ENCODE measurements around the gene PLEKHG4.

The PLEKHG4 gene

DNA sequence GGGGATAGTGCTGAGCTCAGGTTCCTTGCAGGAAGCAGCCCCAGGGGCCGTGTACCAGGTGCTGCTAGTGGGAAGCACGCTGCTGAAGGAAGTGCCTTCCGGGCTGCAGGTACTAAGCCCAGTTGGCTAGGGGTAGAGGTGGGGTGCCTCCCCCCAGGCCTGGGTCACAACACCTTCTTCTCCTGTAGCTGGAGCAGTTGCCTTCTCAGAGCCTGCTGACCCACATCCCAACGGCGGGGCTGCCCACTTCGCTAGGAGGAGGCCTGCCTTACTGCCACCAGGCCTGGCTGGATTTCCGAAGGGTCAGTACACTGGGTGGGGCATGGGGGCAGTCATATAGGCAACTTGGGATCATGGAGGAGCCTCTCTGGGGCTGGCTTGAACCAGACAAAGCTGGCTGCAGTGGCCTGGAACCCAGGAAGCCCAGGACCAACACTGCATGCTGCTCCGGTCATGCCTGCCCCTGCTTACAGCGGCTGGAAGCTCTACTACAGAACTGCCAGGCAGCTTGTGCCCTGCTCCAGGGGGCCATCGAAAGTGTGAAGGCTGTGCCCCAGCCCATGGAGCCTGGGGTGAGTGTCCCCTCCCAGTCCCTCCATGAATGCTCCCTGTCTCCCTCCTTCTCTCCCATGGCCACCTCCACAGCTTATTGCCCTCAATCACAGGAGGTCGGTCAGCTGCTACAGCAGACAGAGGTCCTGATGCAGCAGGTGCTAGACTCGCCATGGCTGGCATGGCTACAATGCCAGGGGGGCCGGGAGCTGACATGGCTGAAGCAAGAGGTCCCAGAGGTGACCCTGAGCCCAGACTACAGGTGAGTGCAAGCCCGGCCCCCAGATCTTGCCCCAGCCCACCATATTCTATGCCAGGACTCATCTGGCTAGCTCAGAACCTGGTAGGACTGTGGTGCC lies 2.5 kb downstream of the PLEKHG4 start:
- TF ChIP-seq POLR2A (IDR thresholded peaks at IDR 0.05; ENCODE audit: low read length), result no peak
- TF ChIP-seq GATA1 (IDR thresholded peaks at IDR 0.05; ENCODE audit: low read depth, low read length), result no peak
- DNase-seq, result no peak

DNA sequence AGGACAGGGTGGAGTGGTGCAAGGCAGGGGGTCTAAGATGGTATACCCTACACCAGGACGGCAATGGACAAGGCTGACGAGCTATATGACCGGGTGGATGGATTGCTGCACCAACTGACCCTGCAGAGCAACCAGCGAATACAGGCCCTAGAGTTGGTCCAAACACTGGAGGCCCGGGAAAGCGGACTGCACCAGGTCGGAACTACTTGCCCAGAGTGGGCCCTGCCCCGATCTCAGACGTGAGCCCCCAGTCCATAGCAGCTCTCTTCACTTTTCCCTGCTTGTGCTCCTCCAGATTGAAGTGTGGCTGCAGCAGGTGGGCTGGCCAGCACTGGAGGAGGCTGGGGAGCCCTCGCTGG lies 3.1 kb downstream of the PLEKHG4 start:
- DNase-seq, result no peak
- no peak for TF ChIP-seq POLR2A (IDR thresholded peaks at IDR 0.05; ENCODE audit: low read length)
- TF ChIP-seq GATA1 (IDR thresholded peaks at IDR 0.05; ENCODE audit: low read depth, low read length), result no peak

DNA sequence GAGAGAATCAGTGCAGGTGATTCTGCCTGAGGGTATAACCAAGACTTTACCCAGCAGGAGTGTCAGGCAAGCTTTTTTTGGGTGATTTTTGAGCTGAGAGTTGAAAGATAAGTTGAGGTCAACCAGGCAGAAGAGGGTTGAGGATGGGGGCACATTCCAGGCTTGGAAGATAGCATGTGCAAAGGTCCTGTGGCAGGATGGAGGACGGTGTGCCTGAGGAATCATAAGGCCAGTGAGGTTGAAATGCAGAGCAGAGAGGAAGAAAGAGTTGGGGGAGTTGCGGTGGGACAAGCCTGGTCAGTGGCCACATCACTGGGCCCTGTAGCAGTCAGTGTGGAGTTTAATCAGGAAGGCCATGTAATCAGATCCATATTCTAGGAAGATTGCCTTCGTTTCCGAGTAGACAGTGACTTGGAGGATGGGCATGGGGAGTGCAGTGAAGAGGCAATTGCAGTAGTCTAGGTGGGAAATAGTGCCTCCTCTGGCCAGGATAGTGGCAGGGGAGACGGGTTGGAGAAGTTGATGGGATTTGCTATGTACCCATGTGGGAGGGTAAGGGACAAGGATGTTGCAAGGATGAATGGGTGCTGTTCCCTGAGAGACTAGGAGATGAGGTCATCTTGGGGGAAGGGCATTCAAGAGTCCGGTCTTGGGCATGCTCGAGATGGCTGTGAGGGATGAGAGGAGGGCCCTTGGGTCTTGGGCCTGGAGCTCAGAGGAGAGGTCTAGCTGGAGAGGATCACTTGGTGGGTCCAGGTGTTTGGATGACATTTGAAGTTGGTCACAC lies 3.9 kb downstream of the PLEKHG4 start:
- DNase-seq, result no peak
- no peak for TF ChIP-seq POLR2A (IDR thresholded peaks at IDR 0.05; ENCODE audit: low read length)
- TF ChIP-seq GATA1 (IDR thresholded peaks at IDR 0.05; ENCODE audit: low read depth, low read length), result no peak

DNA sequence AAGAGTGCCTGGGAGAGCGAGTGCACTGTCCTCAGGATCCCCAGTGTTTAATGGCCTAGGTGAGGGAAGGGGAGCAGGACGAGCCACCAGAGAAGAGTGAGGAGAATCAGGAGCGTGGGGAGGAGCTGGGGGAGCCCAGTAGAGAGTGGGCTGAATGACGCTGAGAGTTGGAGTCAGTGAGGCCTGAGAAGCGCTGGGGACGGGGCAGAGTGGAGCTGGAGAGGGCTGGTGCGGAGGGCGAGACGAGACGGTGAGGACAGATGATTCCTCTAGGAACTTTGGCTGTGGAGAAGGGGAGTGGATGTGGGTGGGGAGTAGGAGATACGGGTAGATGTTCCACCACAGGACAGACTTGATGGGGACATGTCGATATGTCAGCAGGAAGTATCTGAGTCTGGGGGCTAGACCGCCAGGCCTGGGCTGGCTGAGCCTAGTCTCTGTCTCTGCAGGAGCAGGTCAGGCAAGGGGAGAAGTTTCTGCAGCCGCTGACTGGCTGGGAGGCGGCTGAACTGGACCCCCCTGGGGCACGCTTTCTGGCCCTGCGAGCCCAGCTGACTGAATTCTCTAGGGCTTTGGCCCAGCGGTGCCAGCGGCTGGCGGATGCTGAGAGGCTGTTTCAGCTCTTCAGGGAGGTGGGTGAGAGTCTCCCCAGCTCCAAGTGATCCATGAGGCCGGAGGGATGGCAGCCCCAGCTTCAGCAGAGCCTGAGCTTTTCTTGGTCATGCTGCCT lies 4.7 kb downstream of the PLEKHG4 start:
- DNase-seq, result no peak
- TF ChIP-seq POLR2A (IDR thresholded peaks at IDR 0.05; ENCODE audit: low read length) (no peak), GATA1 (IDR thresholded peaks at IDR 0.05; ENCODE audit: low read depth, low read length) (no peak)

DNA sequence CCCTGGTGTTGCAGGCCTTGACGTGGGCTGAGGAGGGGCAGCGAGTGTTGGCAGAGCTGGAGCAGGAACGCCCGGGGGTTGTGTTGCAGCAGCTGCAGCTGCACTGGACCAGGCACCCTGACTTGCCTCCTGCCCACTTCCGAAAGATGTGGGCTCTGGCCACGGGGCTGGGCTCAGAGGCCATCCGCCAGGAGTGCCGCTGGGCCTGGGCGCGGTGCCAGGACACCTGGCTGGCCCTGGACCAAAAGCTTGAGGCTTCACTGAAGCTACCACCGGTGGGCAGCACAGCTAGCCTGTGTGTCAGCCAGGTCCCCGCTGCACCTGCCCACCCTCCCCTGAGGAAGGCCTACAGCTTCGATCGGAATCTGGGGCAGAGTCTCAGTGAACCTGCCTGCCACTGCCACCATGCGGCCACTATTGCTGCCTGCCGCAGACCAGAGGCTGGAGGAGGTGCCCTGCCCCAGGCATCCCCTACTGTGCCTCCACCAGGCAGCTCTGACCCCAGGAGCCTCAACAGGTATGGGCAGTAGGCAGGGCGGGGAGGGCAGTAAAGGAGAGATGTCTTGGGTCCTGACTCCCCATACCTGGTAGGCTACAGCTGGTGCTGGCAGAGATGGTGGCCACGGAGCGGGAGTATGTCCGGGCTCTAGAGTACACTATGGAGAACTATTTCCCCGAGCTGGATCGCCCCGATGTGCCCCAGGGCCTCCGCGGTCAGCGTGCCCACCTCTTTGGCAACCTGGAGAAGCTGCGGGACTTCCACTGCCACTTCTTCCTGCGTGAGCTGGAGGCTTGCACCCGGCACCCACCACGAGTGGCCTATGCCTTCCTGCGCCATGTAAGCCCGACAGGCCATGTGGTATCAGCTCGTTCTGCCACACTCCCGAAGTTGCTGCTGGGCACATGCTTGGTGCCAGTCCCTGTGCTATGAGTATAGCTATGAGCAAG lies 5.6 kb downstream of the PLEKHG4 start:
- TF ChIP-seq POLR2A (IDR thresholded peaks at IDR 0.05; ENCODE audit: low read length), result no peak
- no peak for TF ChIP-seq GATA1 (IDR thresholded peaks at IDR 0.05; ENCODE audit: low read depth, low read length)
- peak in 1 of 2 experiments; percentile 43 for DNase-seq

DNA sequence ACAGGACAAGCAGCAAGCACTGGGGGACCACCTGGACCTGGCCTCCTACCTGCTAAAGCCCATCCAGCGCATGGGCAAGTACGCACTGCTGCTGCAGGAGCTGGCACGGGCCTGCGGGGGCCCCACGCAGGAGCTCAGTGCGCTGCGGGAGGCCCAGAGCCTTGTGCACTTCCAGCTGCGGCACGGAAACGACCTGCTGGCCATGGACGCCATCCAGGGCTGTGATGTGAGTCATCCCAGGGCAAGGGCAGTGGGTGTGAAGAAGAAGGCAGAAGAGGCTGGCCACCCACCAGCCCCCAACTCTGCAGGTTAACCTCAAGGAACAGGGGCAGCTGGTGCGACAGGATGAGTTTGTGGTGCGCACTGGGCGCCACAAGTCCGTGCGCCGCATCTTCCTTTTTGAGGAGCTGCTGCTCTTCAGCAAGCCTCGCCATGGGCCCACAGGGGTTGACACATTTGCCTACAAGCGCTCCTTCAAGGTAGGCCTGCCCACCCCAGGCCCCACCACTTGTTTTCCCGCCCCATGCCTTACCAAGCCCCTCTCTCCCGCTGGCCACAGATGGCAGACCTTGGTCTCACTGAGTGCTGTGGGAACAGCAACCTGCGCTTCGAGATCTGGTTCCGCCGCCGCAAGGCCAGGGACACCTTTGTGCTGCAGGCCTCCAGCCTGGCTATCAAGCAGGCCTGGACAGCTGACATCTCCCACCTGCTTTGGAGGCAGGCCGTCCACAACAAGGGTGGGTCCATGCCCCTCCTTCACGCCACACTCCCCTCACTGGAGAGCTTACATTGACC lies 7.3 kb downstream of the PLEKHG4 start:
- no peak for TF ChIP-seq GATA1 (IDR thresholded peaks at IDR 0.05; ENCODE audit: low read depth, low read length)
- TF ChIP-seq POLR2A (IDR thresholded peaks at IDR 0.05; ENCODE audit: low read length), result no peak
- DNase-seq, result no peak

DNA sequence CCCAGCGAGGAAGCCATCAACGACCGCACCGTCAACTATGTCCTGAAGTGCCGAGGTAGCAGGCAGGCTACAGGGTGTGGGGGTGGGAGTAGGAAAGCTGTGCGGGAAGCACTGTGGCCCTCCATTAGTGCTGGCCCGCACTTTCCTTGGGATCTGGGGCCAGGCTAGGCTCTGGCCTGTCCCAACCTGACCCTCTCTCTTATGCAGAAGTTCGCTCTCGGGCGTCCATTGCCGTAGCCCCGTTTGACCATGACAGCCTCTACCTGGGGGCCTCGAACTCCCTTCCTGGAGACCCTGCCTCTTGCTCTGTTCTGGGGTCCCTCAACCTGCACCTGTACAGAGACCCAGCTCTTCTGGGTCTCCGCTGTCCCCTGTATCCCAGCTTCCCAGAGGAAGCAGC lies 8.6 kb downstream of the PLEKHG4 start:
- TF ChIP-seq GATA1 (IDR thresholded peaks at IDR 0.05; ENCODE audit: low read depth, low read length) (no peak), POLR2A (IDR thresholded peaks at IDR 0.05; ENCODE audit: low read length) (no peak)
- DNase-seq, result no peak

DNA sequence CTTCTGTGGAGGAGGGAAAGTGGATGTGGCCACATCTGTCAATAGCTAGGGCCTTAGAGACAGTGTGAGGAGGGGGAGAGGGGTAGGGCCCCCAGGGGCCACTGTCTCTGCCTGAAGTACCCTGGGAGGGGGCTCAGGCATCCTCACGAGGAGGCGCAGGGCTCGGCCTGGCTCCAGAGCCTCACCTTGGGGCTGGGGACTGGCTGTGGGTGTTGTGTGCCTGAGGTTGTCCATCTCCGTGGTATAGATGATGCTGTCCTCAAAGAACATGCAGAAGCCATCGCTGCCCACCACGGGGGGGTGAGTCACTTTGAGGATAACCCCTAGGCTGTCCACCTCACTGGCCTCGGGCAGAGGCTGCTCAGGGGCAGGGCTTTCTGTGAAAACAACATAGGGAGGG lies 12.1 kb downstream of the PLEKHG4 start:
- no peak for TF ChIP-seq GATA1 (IDR thresholded peaks at IDR 0.05; ENCODE audit: low read depth, low read length)
- no peak for TF ChIP-seq POLR2A (IDR thresholded peaks at IDR 0.05; ENCODE audit: low read length)
- no peak for DNase-seq

DNA sequence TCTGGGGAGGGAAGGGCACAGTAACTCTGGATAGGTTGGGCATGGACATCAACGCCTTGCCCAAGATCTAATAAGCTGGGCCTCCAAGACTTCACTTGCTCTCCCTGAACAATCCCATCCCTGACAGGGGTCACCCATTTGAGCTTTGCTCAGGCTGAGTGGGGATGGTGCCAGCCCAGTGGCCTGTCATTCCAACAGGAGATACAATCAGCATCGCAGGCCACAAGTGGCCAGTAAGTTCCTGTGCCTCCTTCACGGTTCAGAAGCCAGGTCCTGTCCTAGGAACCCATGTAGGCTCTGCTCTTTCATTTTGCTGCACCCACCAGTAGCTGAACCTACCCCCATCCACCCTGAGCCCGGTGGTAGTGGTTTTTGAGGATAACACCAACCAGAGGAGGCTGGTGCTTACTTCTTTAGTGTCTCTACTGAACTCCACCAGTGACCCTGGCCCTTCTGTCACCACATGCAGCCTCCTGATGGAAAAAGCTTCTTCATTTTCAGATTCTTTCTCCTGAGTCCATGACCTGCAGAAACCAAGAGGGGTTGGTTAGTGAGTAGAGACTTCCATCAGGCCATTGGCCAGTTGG lies 14.9 kb downstream of the PLEKHG4 start:
- TF ChIP-seq GATA1 (IDR thresholded peaks at IDR 0.05; ENCODE audit: low read depth, low read length), result no peak
- no peak for DNase-seq

DNA sequence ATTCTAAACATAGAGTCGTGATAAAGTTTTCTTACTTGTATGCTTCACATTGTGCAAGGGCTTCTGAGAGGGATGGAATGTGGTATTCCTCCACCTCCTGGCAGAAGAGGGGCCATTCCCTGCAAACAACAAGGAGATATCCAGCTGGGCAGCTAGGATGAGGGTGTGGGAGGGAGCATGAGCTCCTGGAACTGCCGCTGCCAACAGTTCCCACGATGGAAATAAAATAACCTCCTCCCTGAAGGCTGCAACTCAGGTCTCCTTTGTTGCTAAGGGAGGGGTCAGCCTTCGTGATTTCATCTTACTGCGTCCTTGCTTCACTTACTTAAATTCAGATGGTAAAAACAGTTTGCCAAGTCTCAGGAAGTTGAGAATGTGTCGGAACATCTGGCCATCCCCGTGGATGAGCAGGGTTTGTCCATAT lies 15.6 kb downstream of the PLEKHG4 start:
- TF ChIP-seq GATA1 (IDR thresholded peaks at IDR 0.05; ENCODE audit: low read depth, low read length) (no peak), POLR2A (IDR thresholded peaks at IDR 0.05; ENCODE audit: low read length) (no peak)
- no peak for DNase-seq

DNA sequence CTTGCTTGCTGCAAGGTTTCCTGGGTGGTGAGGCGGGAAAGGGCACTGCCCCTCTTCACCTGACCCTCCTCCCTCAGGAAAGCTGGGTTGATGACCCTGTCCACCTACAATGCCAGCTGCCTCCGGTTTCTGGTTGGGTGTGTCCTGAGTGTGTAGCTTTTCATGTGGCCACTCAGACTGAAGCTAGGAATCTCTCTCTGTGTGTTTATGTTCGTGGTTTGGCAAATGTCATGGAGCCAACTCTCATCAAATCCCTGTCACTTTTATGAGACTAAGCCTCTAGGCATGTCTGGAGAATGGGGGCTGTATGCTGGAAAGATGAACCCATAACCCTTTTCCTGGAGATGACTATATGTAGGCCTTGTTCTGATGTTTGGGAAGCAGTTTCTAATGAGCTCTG lies 17.1 kb downstream of the PLEKHG4 start:
- TF ChIP-seq POLR2A (IDR thresholded peaks at IDR 0.05; ENCODE audit: low read length) (no peak), GATA1 (IDR thresholded peaks at IDR 0.05; ENCODE audit: low read depth, low read length) (no peak)
- DNase-seq, result no peak

DNA sequence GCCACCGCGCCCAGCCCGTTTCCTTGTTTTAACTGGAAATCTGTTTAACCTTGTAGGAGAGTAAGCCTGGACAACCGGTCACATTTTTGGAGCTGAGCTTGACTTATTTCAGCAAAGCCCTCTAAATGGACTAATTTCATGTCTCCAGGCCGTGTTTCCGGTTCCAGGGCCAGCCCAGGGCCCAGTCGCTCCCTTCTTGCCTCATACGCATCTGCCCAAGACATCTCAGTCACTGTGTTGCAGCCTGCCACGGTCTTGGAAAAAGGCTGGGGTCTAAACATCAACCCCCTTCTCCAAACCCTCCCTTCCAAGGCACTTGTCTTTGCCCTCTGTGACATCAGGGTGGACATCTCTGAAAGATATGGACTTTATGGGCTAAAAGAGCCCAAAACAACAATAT lies 18.9 kb downstream of the PLEKHG4 start:
- TF ChIP-seq POLR2A (IDR thresholded peaks at IDR 0.05; ENCODE audit: low read length) (no peak), GATA1 (IDR thresholded peaks at IDR 0.05; ENCODE audit: low read depth, low read length) (no peak)
- DNase-seq, result no peak
